ENCODE data around the gene FCAR. TPM values are rescaled to one million over a fixed set of nuclear protein-coding genes. Genes with fewer than 3 reads are reported as not detected.
"Not testable (repeated sequence)": the region's sequence is repeated elsewhere in the genome, so short reads cannot be mapped to it uniquely, and the experiment has no call there.

Gene FCAR
- total RNA-seq (2014; rRNA removed; shearing (Covaris generic)): not detected in 2 replicates

DNA sequence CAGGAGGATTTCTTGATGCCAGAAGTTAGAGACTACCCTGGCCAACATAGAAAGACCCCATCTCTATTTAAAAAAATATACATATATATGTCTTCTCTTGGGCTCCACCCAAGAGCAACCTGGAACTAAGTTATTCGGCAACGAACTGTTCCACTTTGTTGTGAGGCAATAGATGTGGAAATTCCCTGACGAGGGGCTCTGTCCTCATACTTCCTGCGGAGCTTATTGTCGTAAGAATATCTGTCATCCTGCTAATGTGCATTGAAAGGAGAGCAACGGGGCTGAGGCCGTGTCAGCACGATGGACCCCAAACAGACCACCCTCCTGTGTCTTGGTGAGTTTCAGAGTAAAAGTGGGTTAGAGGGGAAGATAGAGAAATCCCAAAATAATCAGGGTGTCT is at the start of gene FCAR:
Gene FCAR, plus strand, starts transcription at position 246 of the 400 bp plus-strand sequence. Its CDS starts 55 bp downstream, at position 301.
- Histone ChIP-seq H3K27me3 (replicated peaks) (no peaks in the 10 kb centered on the region; the same call in 1 of the 2 replicates), H3K27ac (no peak within 1 kb of the TSS), H3K4me3 (no peak within 1 kb of the TSS), H3K9me3 (replicated peaks) (no peaks in the 10 kb centered on the region), H3K4me1 (replicated peaks) (no peaks in the 10 kb centered on the region), H3K36me3 (no peaks in the 10 kb centered on the region)
- DNase-seq (ENCODE audit: low read depth in 1 of 2, low spot score in 2 of 2): no peak

DNA sequence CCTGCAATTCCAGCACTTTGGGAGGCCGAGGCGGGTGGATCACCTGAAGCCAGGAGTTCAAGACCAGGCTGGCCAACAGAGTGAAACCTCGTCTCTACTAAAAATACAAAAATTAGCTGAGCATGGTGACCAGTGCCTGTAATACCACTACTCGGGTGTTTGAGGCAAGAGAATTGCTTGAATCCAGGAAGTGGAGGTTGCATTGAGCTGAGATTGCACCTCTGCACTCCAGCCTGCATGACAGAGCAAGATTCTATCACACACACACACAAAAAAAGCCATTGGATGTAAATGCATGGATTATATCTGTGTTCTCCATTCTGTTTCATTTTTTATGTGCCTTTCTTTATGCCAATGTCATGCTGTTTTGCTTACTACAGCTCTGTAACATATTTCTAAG is 49.6 kb upstream of the FCAR start:
- H3K4me3 ChIP-seq; H3K9me3 ChIP-seq (replicated peaks); H3K36me3 ChIP-seq; H3K27me3 ChIP-seq (replicated peaks); H3K4me1 ChIP-seq (replicated peaks); DNase-seq (ENCODE audit: low read depth in 1 of 2, low spot score in 2 of 2); H3K27ac ChIP-seq: not testable (repeated sequence)

DNA sequence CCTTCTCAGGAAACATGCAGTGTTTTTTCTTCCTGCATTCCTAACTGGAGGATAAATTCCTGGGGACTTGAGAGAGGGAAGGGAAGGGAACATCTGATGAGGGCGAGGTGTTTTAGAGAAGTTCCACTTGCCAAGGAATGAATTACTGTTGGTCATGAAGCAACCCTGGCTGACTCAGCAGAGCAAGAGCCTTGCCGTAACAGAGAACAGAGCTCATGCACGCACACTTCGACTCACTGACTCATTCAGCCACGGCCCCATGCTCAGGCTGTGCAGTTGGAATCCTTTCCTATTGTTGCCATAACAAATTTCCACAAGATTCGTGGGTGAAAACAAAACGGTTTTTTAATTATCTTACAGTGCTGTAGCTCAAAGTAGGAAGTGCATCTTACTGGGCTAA is 48.7 kb upstream of the FCAR start:
- H3K27ac ChIP-seq; H3K4me3 ChIP-seq; H3K4me1 ChIP-seq (replicated peaks); H3K36me3 ChIP-seq; DNase-seq (ENCODE audit: low read depth in 1 of 2, low spot score in 2 of 2); H3K9me3 ChIP-seq (replicated peaks); H3K27me3 ChIP-seq (replicated peaks): not testable (repeated sequence)

DNA sequence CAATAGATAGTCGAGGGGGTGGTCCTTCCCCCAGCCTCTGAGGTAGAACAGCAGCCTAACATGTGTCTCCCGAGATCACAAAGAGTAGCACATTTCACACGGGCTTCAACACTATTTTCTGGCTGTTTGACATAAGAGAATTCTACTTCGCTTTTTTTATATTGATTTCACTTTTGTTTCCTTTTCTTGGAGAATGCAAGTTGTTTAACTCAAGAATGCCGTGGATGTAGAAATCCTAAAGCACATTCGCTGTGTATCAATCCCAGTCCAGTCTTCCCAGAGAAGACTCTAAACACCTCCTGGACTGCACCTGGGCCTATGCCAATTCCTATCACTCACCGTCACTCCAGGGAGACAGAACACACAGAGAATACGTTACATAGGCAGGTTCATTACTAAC is 46.0 kb upstream of the FCAR start:
- not testable (repeated sequence) for H3K9me3 ChIP-seq (replicated peaks); H3K4me1 ChIP-seq (replicated peaks); H3K4me3 ChIP-seq; H3K36me3 ChIP-seq; DNase-seq (ENCODE audit: low read depth in 1 of 2, low spot score in 2 of 2); H3K27ac ChIP-seq; H3K27me3 ChIP-seq (replicated peaks)

DNA sequence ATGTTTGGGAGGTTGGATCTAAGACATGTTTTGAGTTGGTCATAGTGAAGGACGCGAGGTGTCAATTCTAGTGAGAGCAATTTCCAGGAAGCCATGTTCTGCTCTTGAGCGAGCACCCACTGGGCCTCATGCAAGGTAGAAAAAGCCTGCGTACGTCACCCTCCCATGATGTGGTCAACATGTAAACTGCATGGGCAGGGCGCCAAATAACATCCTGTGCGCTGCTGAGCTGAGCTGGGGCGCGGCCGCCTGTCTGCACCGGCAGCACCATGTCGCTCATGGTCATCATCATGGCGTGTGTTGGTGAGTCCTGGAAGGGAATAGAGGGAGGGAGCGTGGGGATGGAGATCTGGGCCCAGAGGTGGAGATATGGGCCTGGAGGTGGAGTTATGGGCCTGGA is 41.5 kb upstream of the FCAR start, which contains the start of gene KIR2DS4:
Gene KIR2DS4, plus strand, starts transcription at position 181 of the 400 bp plus-strand sequence.
- not testable (repeated sequence) for H3K4me1 ChIP-seq (replicated peaks); H3K27me3 ChIP-seq (replicated peaks); H3K36me3 ChIP-seq; DNase-seq (ENCODE audit: low read depth in 1 of 2, low spot score in 2 of 2); H3K9me3 ChIP-seq (replicated peaks); H3K4me3 ChIP-seq; H3K27ac ChIP-seq

DNA sequence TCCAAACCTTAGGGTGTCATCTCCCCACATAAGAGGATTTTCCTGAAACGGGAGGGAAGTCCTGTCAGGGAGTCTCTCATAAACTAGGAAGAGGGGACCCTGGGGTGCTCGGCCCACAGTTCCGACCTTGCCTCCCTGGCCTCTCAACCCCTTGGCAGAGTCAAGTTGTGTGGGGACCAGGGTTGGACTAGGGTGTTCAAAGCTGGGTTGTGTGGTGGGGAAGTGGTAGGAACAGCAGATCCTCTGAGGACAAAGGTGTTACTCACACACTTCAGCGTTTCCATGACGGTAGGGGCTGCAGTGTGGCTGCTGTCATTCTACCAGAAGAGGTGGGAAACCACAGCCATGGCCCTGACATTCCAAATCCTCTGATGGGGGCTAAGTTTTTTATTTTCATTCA is 38.9 kb upstream of the FCAR start:
- H3K36me3 ChIP-seq; H3K27ac ChIP-seq; H3K4me3 ChIP-seq; H3K9me3 ChIP-seq (replicated peaks); DNase-seq (ENCODE audit: low read depth in 1 of 2, low spot score in 2 of 2); H3K27me3 ChIP-seq (replicated peaks); H3K4me1 ChIP-seq (replicated peaks): not testable (repeated sequence)

DNA sequence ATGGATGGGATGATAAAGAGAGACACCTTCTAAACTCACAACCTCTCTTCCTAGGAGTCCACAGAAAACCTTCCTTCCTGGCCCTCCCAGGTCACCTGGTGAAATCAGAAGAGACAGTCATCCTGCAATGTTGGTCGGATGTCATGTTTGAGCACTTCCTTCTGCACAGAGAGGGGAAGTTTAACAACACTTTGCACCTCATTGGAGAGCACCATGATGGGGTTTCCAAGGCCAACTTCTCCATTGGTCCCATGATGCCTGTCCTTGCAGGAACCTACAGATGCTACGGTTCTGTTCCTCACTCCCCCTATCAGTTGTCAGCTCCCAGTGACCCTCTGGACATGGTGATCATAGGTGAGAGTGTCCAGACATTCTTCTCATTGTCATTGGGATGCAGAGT is 36.5 kb upstream of the FCAR start:
- H3K4me1 ChIP-seq (replicated peaks); H3K36me3 ChIP-seq; H3K27me3 ChIP-seq (replicated peaks); DNase-seq (ENCODE audit: low read depth in 1 of 2, low spot score in 2 of 2); H3K27ac ChIP-seq; H3K4me3 ChIP-seq; H3K9me3 ChIP-seq (replicated peaks): not testable (repeated sequence)

DNA sequence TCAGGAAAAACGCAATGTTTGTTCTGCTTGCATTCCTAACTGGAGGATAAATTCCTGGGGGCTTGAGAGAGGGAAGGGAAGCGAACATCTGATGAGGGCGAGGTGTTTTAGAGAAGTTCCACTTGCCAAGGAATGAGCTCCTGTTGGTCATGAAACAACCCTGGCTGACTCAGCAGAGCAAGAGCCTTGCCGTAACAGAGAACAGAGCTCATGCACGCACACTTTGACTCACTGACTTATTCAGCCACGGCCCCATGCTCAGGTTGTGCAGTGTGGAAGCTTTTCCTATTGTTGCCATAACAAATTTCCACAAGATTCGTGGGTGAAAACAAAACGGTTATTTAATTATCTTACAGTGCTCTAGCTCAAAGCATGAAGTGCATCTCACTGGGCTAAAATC is 30.9 kb upstream of the FCAR start:
- not testable (repeated sequence) for DNase-seq (ENCODE audit: low read depth in 1 of 2, low spot score in 2 of 2); H3K4me1 ChIP-seq (replicated peaks); H3K9me3 ChIP-seq (replicated peaks); H3K27me3 ChIP-seq (replicated peaks); H3K36me3 ChIP-seq; H3K4me3 ChIP-seq; H3K27ac ChIP-seq

DNA sequence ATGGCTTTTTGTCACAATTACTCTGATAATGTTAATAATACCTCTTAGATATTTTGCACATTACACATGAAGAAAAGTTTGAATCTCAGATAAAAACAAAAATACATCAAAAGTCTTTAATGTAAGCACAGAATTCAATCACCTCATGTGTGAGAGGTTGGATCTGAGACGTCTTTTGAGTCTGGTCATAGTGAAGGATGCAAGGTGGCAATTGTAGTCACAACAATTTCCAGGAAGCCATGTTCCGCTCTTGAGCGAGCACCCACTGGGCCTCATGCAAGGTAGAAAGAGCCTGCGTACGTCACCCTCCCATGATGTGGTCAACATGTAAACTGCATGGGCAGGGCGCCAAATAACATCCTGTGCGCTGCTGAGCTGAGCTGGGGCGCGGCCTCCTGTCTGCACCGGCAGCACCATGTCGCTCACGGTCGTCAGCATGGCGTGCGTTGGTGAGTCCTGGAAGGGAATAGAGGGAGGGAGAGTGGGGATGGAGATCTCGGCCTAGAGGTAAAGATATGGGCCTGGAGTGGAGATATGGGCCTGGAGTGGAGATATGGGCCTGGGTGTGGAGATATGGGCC is 23.9 kb upstream of the FCAR start, which contains the start of gene KIR3DL2:
Gene KIR3DL2, plus strand, starts transcription at position 383 of the 580 bp plus-strand sequence. Its CDS starts 33 bp downstream, at position 416.
- H3K27ac ChIP-seq; H3K27me3 ChIP-seq (replicated peaks); H3K4me3 ChIP-seq; DNase-seq (ENCODE audit: low read depth in 1 of 2, low spot score in 2 of 2); H3K4me1 ChIP-seq (replicated peaks); H3K9me3 ChIP-seq (replicated peaks); H3K36me3 ChIP-seq: not testable (repeated sequence)

DNA sequence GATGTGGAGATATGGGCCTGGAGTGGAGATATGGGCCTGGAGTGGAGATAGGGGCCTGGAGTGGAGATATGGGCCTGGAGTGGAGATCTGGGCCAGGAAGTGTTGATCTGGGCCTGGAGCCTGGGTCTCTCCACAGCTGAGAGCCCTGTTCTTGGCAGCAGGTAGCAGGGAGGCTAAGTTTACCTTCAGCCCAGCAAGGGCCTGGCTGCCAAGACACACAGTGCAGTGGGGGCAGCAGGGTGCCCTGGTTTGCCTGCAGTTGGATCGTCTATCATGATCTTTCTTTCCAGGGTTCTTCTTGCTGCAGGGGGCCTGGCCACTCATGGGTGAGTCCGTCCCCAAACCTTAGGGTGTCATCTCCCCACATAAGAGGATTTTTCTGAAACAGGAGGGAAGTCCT is 23.1 kb upstream of the FCAR start:
- Histone ChIP-seq H3K9me3 (replicated peaks) (no peaks in the 10 kb centered on the region), H3K36me3 (no peaks in the 10 kb centered on the region), H3K4me3 (no peak overlapping the region), H3K4me1 (replicated peaks) (no peaks in the 10 kb centered on the region), H3K27ac (no peak overlapping the region), H3K27me3 (replicated peaks) (no peaks in the 10 kb centered on the region)
- no peak for DNase-seq (ENCODE audit: low read depth in 1 of 2, low spot score in 2 of 2)

DNA sequence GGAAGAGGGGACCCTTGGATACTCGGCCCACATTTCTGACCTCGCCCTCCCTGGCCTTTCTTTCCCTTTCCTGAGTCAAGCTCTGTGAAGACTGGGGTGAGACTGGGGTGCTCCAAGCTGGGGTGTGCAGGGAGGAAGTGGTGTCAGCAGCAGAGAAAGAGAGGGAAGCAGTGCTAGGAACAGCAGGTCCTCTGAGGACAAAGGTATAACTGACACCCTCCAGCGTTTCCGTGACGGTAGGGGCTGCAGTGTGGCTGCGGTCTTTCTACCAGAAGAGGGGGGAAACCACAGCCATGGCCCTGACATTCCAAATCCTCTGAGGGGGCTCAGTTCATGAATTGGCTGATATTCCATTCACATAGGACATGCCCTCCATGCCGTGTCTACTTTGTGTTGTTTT is 22.7 kb upstream of the FCAR start:
- no peaks in the 10 kb centered on the region for H3K27me3 ChIP-seq (replicated peaks)
- H3K27ac ChIP-seq: no peak overlapping the region
- DNase-seq (ENCODE audit: low read depth in 1 of 2, low spot score in 2 of 2): no peak
- no peak overlapping the region for H3K4me3 ChIP-seq
- no peaks in the 10 kb centered on the region for H3K4me1 ChIP-seq (replicated peaks)
- H3K9me3 ChIP-seq (replicated peaks): no peaks in the 10 kb centered on the region
- H3K36me3 ChIP-seq: no peaks in the 10 kb centered on the region

DNA sequence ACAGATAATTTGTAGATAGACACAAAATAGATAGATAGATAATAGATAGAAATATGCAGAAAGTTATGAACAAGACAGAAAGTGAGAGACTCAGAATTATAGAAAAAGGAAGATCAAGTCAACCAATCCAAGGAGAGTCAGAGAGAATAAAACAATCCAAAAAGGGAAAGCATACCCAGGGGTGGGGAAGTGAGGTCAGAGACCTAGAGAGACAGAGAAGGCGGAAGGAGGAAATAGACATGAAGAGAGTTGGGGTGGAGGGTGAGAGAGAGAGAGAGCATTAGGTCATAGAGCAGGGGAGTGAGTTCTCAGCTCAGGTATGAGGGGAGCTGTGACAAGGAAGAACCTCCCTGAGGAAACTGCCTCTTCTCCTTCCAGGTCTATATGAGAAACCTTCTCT is 18.8 kb upstream of the FCAR start:
- H3K9me3 ChIP-seq (replicated peaks); H3K27ac ChIP-seq; H3K27me3 ChIP-seq (replicated peaks); DNase-seq (ENCODE audit: low read depth in 1 of 2, low spot score in 2 of 2); H3K36me3 ChIP-seq; H3K4me1 ChIP-seq (replicated peaks); H3K4me3 ChIP-seq: not testable (repeated sequence)

DNA sequence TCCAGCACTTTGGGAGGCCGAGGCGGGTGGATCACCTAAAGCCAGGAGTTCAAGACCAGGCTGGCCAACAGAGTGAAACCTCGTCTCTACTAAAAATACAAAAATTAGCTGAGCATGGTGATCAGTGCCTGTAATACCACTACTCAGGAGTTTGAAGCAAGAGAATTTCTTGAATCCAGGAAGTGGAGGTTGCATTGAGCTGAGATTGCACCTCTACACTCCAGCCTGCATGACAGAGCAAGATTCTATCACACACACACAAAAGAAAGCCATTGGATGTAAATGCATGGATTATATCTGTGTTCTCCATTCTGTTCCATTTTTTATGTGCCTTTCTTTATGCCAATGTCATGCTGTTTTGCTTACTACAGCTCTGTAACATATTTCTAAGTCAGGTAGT is 15.6 kb upstream of the FCAR start:
- not testable (repeated sequence) for H3K4me3 ChIP-seq; DNase-seq (ENCODE audit: low read depth in 1 of 2, low spot score in 2 of 2); H3K36me3 ChIP-seq; H3K27ac ChIP-seq; H3K4me1 ChIP-seq (replicated peaks); H3K27me3 ChIP-seq (replicated peaks); H3K9me3 ChIP-seq (replicated peaks)

DNA sequence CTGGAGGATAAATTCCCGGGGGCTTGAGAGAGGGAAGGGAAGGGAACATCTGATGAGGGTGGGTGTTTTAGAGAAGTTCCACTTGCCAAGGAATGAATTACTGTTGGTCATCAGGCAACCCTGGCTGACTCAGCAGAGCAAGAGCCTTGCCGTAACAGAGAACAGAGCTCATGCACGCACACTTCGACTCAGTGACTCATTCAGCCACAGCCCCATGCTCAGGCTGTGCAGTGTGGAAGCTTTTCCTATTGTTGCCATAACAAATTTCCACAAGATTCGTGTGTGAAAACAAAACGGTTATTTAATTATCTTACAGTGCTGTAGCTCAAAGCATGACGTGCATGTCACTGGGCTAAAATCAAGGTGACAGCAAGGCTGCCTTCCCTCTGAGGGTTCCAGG is 14.6 kb upstream of the FCAR start:
- not testable (repeated sequence) for H3K27ac ChIP-seq; H3K9me3 ChIP-seq (replicated peaks); DNase-seq (ENCODE audit: low read depth in 1 of 2, low spot score in 2 of 2); H3K36me3 ChIP-seq; H3K4me1 ChIP-seq (replicated peaks); H3K4me3 ChIP-seq; H3K27me3 ChIP-seq (replicated peaks)

DNA sequence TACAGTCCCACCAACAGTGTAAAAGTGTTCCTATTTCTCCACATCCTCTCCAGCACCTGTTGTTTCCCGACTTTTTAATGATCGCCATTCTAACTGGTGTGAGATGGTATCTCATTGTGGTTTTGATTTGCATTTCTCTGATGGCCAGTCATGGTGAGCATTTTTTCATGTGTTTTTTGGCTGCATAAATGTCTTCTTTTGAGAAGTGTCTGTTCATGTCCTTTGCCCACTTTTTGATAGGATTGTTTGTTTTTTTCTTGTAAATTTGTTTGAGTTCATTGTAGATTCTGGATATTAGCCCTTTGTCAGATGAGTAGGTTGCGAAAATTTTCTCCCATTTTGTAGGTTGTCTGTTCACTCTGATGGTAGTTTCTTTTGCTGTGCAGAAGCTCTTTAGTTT is 10.6 kb upstream of the FCAR start:
- not testable (repeated sequence) for H3K4me1 ChIP-seq (replicated peaks); H3K9me3 ChIP-seq (replicated peaks); DNase-seq (ENCODE audit: low read depth in 1 of 2, low spot score in 2 of 2); H3K36me3 ChIP-seq; H3K27ac ChIP-seq; H3K4me3 ChIP-seq; H3K27me3 ChIP-seq (replicated peaks)

Measured in SJSA1 (cell line).